ENCODE measurements around the gene ZPR1. TPM values are rescaled to one million over a fixed set of nuclear protein-coding genes. Genes with fewer than 3 reads are reported as not detected.

The ZPR1 gene
- total RNA-seq, 6 experiments from 2014 or later = 55.9 to 71.8 (median 64.4) TPM

DNA sequence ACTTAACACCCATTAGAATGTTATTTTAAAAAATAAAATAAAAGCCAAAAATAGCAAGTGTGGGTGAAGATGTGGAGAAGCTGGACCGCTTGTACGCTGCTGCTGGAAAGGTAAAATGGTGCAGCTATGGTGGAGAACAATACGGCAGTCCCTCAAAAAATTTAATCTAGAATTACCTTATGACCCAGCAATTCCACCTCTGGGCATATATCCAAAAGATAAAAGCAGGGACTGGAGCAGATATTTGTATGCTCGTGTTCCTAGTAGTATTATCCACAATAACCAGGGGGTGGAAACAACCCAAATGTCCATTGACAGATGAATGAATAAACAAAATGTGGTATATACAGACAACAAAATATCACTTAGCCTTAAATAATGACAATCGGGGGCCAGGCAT is 10.0 kb upstream of the ZPR1 start:
- DNase-seq = no peak
- H3K27me3 Mint-ChIP-seq (ENCODE audit: insufficient read depth) = no peaks in the 10 kb centered on the region; the same call in none of the 2 replicates
- no peak overlapping the region for H3K27ac Mint-ChIP-seq
- H3K4me1 Mint-ChIP-seq (ENCODE audit: low read depth) = peaks cover 16% of the 10 kb centered on the region
- TF ChIP-seq, protein P1, sequence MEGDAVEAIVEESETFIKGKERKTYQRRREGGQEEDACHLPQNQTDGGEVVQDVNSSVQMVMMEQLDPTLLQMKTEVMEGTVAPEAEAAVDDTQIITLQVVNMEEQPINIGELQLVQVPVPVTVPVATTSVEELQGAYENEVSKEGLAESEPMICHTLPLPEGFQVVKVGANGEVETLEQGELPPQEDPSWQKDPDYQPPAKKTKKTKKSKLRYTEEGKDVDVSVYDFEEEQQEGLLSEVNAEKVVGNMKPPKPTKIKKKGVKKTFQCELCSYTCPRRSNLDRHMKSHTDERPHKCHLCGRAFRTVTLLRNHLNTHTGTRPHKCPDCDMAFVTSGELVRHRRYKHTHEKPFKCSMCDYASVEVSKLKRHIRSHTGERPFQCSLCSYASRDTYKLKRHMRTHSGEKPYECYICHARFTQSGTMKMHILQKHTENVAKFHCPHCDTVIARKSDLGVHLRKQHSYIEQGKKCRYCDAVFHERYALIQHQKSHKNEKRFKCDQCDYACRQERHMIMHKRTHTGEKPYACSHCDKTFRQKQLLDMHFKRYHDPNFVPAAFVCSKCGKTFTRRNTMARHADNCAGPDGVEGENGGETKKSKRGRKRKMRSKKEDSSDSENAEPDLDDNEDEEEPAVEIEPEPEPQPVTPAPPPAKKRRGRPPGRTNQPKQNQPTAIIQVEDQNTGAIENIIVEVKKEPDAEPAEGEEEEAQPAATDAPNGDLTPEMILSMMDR (IDR thresholded peaks at IDR 0.05) = no peak
- H3K36me3 Mint-ChIP-seq (ENCODE audit: low read depth) = no peaks in the 10 kb centered on the region
- no peak overlapping the region for H3K4me3 Mint-ChIP-seq
- no peaks in the 10 kb centered on the region for H3K9me3 Mint-ChIP-seq

DNA sequence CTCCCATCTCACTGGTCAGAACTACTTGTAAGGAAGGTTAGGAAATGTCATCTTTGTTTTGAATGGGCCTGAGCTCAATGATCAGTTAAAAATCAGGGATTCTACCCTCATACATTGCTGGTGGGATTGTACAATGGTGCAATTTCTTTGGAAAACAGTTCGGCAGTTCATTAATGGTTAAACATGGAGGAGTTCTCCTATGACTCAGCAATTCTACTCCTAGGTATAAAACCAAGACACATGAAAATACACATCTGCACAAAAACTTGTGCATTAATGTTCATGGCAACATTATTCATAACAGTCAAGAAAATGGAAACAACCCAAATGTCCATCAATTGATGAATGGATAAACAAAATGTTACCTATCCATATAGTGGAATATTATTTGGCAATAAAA is 8.7 kb upstream of the ZPR1 start:
- Mint-ChIP-seq H3K36me3 (ENCODE audit: low read depth) (no peaks in the 10 kb centered on the region), H3K9me3 (no peaks in the 10 kb centered on the region), H3K27ac (no peak overlapping the region), H3K4me3 (no peak overlapping the region), H3K27me3 (ENCODE audit: insufficient read depth) (no peaks in the 10 kb centered on the region; the same call in none of the 2 replicates), H3K4me1 (ENCODE audit: low read depth) (peaks cover 21% of the 10 kb centered on the region)
- TF ChIP-seq, protein P1 (IDR thresholded peaks at IDR 0.05) = no peak
- DNase-seq = no peak

DNA sequence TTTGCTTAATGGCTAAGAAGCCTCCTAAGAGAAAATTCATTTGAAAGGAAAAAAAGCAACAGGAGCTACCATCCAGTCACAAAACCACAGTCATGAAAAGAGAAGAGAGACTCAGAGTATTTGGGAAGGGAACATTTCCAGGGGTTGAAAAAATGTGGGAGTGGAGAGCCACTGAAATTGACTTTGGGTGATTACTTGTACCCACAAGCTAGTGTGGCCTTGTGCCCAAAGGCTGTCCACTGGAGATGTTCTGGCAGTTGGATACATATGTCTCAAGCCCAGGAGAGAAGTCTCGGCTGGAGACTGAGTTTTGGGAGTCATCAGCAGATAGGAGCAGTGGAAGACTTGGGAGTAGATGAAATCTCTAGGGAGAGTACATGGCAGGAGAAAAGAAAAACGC is 7.0 kb upstream of the ZPR1 start:
- H3K4me1 Mint-ChIP-seq (ENCODE audit: low read depth) = peaks cover 29% of the 10 kb centered on the region
- DNase-seq = no peak
- TF ChIP-seq, protein P1 (IDR thresholded peaks at IDR 0.05) = no peak
- H3K36me3 Mint-ChIP-seq (ENCODE audit: low read depth) = no peaks in the 10 kb centered on the region
- no peak overlapping the region for H3K4me3 Mint-ChIP-seq
- H3K27ac Mint-ChIP-seq = no peak overlapping the region
- no peaks in the 10 kb centered on the region for H3K9me3 Mint-ChIP-seq
- H3K27me3 Mint-ChIP-seq (ENCODE audit: insufficient read depth) = no peaks in the 10 kb centered on the region; the same call in none of the 2 replicates

DNA sequence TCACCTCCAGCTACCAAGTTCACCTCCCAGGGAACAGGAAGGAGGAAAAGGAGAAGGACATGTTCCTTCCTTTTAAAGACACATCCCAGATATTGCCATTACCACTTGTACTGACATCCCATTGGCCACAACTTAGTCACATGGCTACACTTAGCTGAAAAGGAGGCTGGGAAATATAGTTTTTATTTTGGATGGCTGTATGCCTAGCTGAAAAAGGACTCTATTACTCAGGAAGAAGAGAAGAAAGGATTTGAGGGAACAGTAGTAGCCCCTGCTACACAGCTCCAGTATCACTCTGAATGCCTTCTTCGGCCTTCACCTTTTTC is 5.9 kb upstream of the ZPR1 start:
- no peaks in the 10 kb centered on the region for H3K36me3 Mint-ChIP-seq (ENCODE audit: low read depth)
- TF ChIP-seq, protein P1 (IDR thresholded peaks at IDR 0.05) = no peak
- H3K9me3 Mint-ChIP-seq = no peaks in the 10 kb centered on the region
- DNase-seq = no peak
- no peak overlapping the region for H3K4me3 Mint-ChIP-seq
- peaks cover 1% of the 10 kb centered on the region for H3K27me3 Mint-ChIP-seq (ENCODE audit: insufficient read depth)
- H3K4me1 Mint-ChIP-seq (ENCODE audit: low read depth) = peaks cover 30% of the 10 kb centered on the region
- peak overlapping the region; percentile 45 for H3K27ac Mint-ChIP-seq

DNA sequence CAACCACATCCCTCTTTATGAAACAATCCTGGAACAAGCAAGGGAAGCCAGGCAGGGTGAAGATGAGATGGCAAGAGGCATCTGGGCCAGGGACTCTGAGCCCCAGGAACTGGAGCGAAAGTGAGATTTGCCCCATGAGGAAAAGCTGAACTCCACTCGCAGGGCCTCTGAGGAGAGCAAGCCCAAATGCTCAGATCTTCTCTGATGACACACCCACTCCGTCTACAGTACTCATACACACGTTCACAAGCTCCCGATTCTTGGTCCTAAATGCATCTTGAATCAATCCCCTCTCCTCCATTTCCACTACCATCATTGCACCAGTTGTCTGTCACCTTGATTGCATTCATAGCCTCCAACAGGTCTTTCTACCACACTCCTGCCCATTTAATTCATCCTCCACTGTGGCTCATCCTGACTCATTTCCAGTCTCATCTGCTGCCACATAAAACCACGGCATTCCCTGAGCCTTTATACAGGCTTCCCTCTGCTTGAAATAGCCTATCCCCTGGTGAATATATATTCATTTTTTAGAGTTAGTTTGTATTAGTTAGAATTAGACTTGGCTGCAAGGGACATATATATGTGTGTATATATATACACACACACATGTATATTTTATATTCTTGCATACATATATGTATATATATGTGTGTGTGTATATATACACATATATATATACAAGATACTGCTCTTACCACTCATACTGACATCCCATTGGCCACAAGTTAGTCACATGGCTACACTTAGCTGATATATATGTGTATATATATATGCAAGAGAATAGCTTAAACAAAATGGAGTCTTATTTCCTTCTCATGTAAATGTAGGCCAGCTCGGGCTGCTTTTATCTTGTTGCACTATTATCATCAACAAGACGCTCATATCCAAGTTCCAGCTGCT is 5.3 kb upstream of the ZPR1 start:
- Mint-ChIP-seq H3K9me3 (no peaks in the 10 kb centered on the region), H3K27me3 (ENCODE audit: insufficient read depth) (peaks cover 1% of the 10 kb centered on the region), H3K36me3 (ENCODE audit: low read depth) (no peaks in the 10 kb centered on the region), H3K4me3 (no peak overlapping the region), H3K27ac (peak overlapping the region; percentile 45), H3K4me1 (ENCODE audit: low read depth) (peaks cover 36% of the 10 kb centered on the region)
- peak; percentile 79 for DNase-seq
- TF ChIP-seq, protein P1 (IDR thresholded peaks at IDR 0.05) = no peak
